Cerebellar nuclear complex (tissue), 1 donor: ENCODE measurements around the gene LMX1B.

Source experiments
- DNase-seq, 2 experiments: peaks; one replicate each; lab custom pipeline; 2025; lab: John Stamatoyannopoulos, UW

Gene LMX1B

DNA sequence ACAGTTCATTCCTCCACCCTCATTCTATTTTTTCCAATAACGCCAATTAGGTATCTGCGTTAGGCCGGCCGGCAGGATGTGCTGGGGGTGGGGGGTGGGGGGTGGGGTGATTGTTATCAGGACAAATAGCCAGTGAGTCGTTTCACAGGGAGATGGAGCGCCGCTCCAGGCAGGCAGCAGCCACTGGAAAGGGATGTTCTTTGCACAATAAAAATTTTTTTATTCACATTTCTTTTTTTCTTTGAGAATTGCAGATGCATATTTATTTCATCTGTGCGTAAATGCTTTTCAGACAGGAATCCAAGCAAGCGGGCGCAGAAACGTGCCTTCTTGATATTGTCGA is 4.1 kb downstream of the LMX1B start:
- no peak for DNase-seq

DNA sequence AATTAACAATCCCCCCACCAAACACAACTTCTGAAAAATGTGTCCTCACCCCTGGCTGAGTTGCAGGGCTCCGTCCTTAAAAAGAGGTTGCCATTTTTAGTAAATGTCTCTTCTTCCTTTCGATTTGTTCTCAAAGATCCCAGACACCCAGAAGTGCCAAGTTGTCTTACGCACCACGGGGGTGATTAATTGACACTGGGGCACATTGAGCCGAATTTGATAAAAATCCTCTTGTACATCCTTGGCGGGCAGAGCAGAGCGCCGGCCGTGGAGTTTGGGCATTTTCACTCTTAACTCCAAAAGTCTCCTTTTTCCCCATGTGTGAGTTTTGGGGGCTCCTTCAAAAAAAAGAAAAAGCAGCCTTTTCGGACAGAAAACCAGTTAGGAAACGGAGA is 4.5 kb downstream of the LMX1B start:
- DNase-seq: no peak

DNA sequence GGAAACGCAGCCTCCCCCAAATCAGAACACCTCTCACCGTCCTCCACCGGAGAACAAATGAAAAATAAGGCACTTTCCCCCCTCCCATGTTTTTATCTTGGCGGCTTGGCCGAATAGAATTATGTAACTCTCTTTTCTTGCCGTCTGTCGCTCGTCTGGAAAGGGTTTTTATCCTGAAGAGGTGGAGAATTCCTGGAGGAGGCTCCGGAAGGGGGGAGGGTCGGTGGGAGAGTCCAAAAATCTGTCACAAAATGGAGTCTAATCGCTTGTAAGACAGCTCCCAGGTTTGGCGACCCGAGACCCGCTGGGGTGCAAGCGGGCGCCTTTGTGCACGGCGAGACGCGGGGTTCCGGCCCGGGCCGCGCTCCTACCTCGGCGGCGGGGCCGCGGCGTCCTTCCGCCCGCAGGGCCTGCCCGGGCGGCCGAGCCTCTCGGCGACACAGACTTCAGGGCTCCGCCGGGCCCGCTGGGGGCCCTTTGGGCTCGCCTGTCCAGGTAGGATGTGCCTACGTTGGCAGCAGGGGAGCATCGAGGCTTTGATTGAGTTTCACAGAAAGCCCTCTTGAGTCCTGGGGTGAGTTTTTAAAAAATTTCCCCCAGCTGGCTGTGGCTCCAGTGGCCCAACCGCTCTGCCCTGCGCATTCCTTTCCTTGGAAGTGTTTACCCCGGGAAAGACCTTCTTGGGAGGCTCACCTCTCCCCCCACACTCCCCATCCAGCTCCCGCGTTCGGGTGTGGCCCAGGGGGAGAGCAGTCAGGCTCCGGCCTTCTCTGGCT is 5.0 kb downstream of the LMX1B start:
- DNase-seq: no peak

GRCh38 chr9:126619361-126620135 is 5.8 kb downstream of the LMX1B start:
- no peak for DNase-seq

GRCh38 chr9:126620478-126620877 is 6.8 kb downstream of the LMX1B start:
- no peak for DNase-seq

- DNase-seq: no peak
These were observed 7.6 kb downstream of the LMX1B start for GRCh38 chr9:126621061-126621918.

GRCh38 chr9:126621919-126622735 is 8.4 kb downstream of the LMX1B start:
- no peak for DNase-seq

DNA sequence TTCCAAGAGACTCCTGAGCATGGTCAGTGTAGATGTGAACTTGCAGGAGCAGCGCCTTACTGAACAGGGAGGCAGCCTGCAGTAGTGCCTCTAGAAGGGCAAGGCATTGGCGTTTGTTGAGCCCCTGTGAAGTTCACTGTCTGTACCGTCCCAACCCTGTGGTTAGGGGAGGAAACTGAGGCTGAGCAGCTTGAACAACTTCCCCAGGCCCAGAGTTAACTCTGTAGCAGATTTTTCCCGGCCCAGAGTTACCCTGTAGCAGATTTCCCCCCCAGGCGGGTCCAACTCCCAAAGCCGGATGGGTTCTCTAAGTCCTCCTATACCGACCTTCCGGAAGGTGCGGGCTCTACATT is 9.6 kb downstream of the LMX1B start:
- DNase-seq: no peak

DNA sequence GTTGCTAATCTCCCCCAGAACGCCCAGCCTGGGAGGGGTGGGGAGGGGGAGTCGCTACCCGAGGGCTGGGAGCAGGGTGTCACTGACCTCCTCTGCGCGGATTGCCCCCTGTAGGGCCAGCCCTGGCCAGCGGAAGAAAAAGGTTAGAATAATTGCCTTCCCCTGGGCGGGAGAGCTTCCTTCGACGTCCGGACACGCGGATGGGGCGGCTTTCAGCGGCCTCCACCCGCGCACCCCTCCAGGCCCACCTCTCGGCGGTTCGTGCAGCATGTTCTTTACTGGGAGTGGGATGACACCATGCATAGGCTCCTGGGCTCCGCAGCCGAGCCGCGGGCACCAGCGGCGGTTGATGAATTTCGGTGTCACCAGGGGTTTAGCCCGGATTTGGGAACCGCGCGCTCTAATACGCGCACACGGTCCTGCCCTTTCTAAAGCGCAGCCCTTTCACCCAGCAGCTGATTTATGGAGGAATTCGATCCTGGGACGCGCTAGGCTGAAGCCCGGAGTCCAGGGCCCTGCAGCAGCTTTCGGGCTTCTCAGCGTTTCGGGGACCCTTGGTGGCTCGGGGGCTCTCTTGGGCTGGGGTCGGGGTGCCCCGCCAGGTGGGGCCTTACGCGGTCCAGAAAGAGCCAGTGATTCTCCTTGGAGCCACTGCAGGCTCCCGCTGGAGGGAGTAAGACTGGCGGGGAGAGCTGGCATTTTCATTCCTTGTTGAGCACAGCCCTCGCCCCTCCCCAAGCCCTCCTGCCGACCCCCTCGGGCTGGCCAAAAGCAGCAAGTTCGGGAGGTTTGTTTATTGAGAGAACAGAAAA is 10.1 kb downstream of the LMX1B start:
- DNase-seq: no peak

DNA sequence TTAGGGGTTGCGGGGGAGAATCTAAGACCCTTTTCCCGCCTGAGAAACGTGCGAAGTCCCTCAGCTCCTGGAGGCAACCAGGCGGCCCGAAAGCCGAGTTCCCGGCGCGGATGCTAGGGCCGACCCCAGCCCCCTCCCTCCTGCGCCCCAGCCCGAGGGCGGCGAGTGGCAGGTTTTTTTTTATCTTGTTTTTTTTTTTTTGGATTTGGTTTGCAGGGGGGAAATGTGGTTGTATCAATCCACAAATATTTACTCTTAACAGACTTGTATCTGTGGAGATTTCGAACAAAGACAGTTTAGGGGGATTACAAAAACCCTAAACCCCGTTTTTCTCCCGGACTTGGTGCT is 10.7 kb downstream of the LMX1B start:
- no peak for DNase-seq

GRCh38 chr9:126624912-126625311 is 11.2 kb downstream of the LMX1B start:
- no peak for DNase-seq

GRCh38 chr9:126625329-126626126 is 11.8 kb downstream of the LMX1B start:
- DNase-seq: no peak

GRCh38 chr9:126626127-126626925 is 12.6 kb downstream of the LMX1B start:
- DNase-seq: no peak

GRCh38 chr9:126626926-126627233 is 13.2 kb downstream of the LMX1B start:
- no peak for DNase-seq

DNA sequence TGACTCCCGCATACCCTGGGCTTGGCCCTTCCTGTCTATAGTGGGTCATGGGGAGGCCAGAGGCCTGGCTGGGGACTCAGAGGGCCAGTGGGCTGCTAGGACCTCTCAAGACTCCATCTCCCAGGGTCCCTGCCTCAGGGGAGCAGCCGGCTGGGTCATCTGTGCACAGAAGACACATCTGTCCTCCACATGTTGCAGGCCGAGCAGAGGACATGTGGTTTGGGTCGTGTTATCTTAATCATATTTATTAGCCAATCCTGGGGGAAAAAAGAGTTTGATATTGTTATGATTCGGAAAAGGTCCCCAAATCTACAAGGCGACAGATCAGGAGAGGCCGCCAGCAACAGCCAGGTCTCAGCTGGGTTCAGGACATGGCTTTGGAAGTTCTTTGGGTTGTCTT is 14.4 kb downstream of the LMX1B start:
- DNase-seq: no peak

DNA sequence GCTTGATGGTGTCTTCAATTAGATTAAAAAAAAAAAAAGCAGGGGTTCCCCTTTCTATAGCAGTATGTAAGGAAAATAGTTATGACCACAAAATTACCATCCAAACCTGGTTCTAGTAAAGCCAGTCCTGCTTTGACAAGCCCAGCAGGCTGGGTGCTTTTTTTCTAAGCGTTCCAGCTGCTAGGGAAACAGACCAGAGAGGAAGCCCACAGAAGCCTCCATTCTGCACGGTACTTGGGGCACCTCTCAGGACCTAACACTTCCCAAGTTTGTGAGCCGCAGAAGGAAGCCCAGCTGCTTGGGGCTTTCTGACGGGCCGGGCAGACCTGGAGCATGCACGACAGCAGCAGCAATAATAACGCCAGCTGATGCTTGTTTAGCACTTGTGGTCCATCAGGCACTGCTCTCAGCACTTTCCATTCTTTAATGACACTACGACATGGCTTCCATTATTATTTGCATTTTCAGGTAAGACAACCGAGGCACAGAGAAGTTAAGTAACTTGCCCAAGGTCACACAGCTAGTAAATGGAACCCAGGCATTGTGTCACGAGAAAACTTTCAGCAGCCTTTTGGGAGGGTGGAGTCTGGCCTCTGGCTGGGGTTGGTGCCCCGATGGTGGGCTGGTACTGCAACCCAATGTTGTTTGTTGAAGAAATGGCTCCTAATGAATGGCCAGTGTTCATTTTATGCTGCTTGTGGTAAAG is 15.4 kb downstream of the LMX1B start:
- no peak for DNase-seq

GRCh38 chr9:126630458-126631237 is 16.9 kb downstream of the LMX1B start:
- DNase-seq: no peak

GRCh38 chr9:126631254-126631653 is 17.5 kb downstream of the LMX1B start:
- no peak for DNase-seq
